ENCODE measurements around the gene LHPP. TPM values are rescaled to one million over a fixed set of nuclear protein-coding genes. Genes with fewer than 3 reads are reported as not detected.

The LHPP gene
- total and polyA plus RNA-seq, 2 experiments from 2014 or later, result 19.0 to 22.9 TPM

GRCh38 chr10:124482236-124482800 lies 20.7 kb downstream of the LHPP start:
- Histone ChIP-seq H3K27ac (no peak overlapping the region), H4K20me1 (ENCODE audit: insufficient read depth) (no peaks in the 10 kb centered on the region), H3K9ac (no peak overlapping the region), H2AFZ (no peak overlapping the region), H3K9me2 (ENCODE audit: insufficient read depth) (no peaks in the 10 kb centered on the region), H3K4me1 (ENCODE audit: insufficient read depth) (no peaks in the 10 kb centered on the region), H3K27me3 (replicated peaks; ENCODE audit: insufficient read depth) (no peaks in the 10 kb centered on the region), H3K9me3 (ENCODE audit: low read depth) (no peaks in the 10 kb centered on the region), H3K4me3 (no peak overlapping the region), H3K79me2 (ENCODE audit: insufficient read depth) (no peaks in the 10 kb centered on the region), H3K36me3 (ENCODE audit: low read depth) (no peaks in the 10 kb centered on the region), H3F3A (ENCODE audit: insufficient read depth) (no peaks in the 10 kb centered on the region), H3K4me2 (ENCODE audit: unreplicated experiment) (no peak overlapping the region)
- DNase-seq, result no peak
- 77 to 82% methylated on average over 10 of the region's 10 CpGs for WGBS, 2 experiments (ENCODE audit: low coverage in 1 of 2, low lambda C conversion rate in 2 of 2, missing lambda C conversion rate in 2 of 2)
- in situ Hi-C loops (cut with MboI), result no loop called here
- no peak for TF ChIP-seq EZH2 (IDR thresholded peaks at IDR 0.05; ENCODE audit: insufficient read depth, poor library complexity, severe bottlenecking)
- TF ChIP-seq EZH2phosphoT487 (IDR thresholded peaks at IDR 0.05; ENCODE audit: insufficient read depth, low read depth), result no peak

- H3F3A ChIP-seq (ENCODE audit: insufficient read depth), result no peaks in the 10 kb centered on the region
- H3K4me2 ChIP-seq (ENCODE audit: unreplicated experiment), result no peak overlapping the region
- H3K9ac ChIP-seq, result no peak overlapping the region
- H3K79me2 ChIP-seq (ENCODE audit: insufficient read depth), result no peaks in the 10 kb centered on the region
- 73 to 77% methylated on average over 12 of the region's 12 CpGs for WGBS, 2 experiments (ENCODE audit: low coverage in 1 of 2, low lambda C conversion rate in 2 of 2, missing lambda C conversion rate in 2 of 2)
- in situ Hi-C loops (cut with MboI), result no loop called here
- H3K27me3 ChIP-seq (replicated peaks; ENCODE audit: insufficient read depth), result no peaks in the 10 kb centered on the region
- H4K20me1 ChIP-seq (ENCODE audit: insufficient read depth), result no peaks in the 10 kb centered on the region
- TF ChIP-seq EZH2phosphoT487 (IDR thresholded peaks at IDR 0.05; ENCODE audit: insufficient read depth, low read depth) (no peak), EZH2 (IDR thresholded peaks at IDR 0.05; ENCODE audit: insufficient read depth, poor library complexity, severe bottlenecking) (no peak)
- no peaks in the 10 kb centered on the region for H3K36me3 ChIP-seq (ENCODE audit: low read depth)
- DNase-seq, result no peak
- H3K4me1 ChIP-seq (ENCODE audit: insufficient read depth), result no peaks in the 10 kb centered on the region
- H2AFZ ChIP-seq, result no peak overlapping the region
- no peaks in the 10 kb centered on the region for H3K9me2 ChIP-seq (ENCODE audit: insufficient read depth)
- H3K4me3 ChIP-seq, result no peak overlapping the region
- H3K27ac ChIP-seq, result no peak overlapping the region
- H3K9me3 ChIP-seq (ENCODE audit: low read depth), result no peaks in the 10 kb centered on the region
Measured at GRCh38 chr10:124482876-124483275, 21.3 kb downstream of the LHPP start.

- H3K9ac ChIP-seq, result no peak overlapping the region
- no peaks in the 10 kb centered on the region for H3K79me2 ChIP-seq (ENCODE audit: insufficient read depth)
- H3K9me3 ChIP-seq (ENCODE audit: low read depth), result no peaks in the 10 kb centered on the region
- H3K4me3 ChIP-seq, result no peak overlapping the region
- H3K27ac ChIP-seq, result no peak overlapping the region
- H3F3A ChIP-seq (ENCODE audit: insufficient read depth), result no peaks in the 10 kb centered on the region
- H3K9me2 ChIP-seq (ENCODE audit: insufficient read depth), result no peaks in the 10 kb centered on the region
- H2AFZ ChIP-seq, result no peak overlapping the region
- H3K4me1 ChIP-seq (ENCODE audit: insufficient read depth), result no peaks in the 10 kb centered on the region
- WGBS, 2 experiments (ENCODE audit: low coverage in 1 of 2, low lambda C conversion rate in 2 of 2, missing lambda C conversion rate in 2 of 2), result 94% methylated on average over 16 to 17 of the region's 17 CpGs
- TF ChIP-seq EZH2phosphoT487 (IDR thresholded peaks at IDR 0.05; ENCODE audit: insufficient read depth, low read depth) (no peak), EZH2 (IDR thresholded peaks at IDR 0.05; ENCODE audit: insufficient read depth, poor library complexity, severe bottlenecking) (no peak)
- in situ Hi-C loops (cut with MboI), result no loop called here
- no peak overlapping the region for H3K4me2 ChIP-seq (ENCODE audit: unreplicated experiment)
- no peak for DNase-seq
- no peaks in the 10 kb centered on the region for H4K20me1 ChIP-seq (ENCODE audit: insufficient read depth)
- no peaks in the 10 kb centered on the region for H3K27me3 ChIP-seq (replicated peaks; ENCODE audit: insufficient read depth)
- no peaks in the 10 kb centered on the region for H3K36me3 ChIP-seq (ENCODE audit: low read depth)
Measured at GRCh38 chr10:124484031-124484430, 22.4 kb downstream of the LHPP start.

- H3K9ac ChIP-seq, result no peak overlapping the region
- TF ChIP-seq EZH2 (IDR thresholded peaks at IDR 0.05; ENCODE audit: insufficient read depth, poor library complexity, severe bottlenecking), result no peak
- no peak for TF ChIP-seq EZH2phosphoT487 (IDR thresholded peaks at IDR 0.05; ENCODE audit: insufficient read depth, low read depth)
Measured at GRCh38 chr10:124484661-124485060, 23.0 kb downstream of the LHPP start.

GRCh38 chr10:124486635-124487034 lies 25.0 kb downstream of the LHPP start:
- Histone ChIP-seq H3K9me2 (ENCODE audit: insufficient read depth) (no peaks in the 10 kb centered on the region), H3K27ac (no peak overlapping the region), H3K36me3 (ENCODE audit: low read depth) (no peaks in the 10 kb centered on the region), H3F3A (ENCODE audit: insufficient read depth) (no peaks in the 10 kb centered on the region), H3K4me1 (ENCODE audit: insufficient read depth) (no peaks in the 10 kb centered on the region), H2AFZ (no peak overlapping the region), H3K27me3 (replicated peaks; ENCODE audit: insufficient read depth) (no peaks in the 10 kb centered on the region), H3K4me3 (no peak overlapping the region), H3K79me2 (ENCODE audit: insufficient read depth) (no peaks in the 10 kb centered on the region), H3K4me2 (ENCODE audit: unreplicated experiment) (no peak overlapping the region), H4K20me1 (ENCODE audit: insufficient read depth) (no peaks in the 10 kb centered on the region), H3K9me3 (ENCODE audit: low read depth) (no peaks in the 10 kb centered on the region), H3K9ac (no peak overlapping the region)
- 93 to 98% methylated on average over 6 of the region's 6 CpGs for WGBS, 2 experiments (ENCODE audit: low coverage in 1 of 2, low lambda C conversion rate in 2 of 2, missing lambda C conversion rate in 2 of 2)
- in situ Hi-C loops (cut with MboI), result no loop called here
- DNase-seq, result no peak
- no peak for TF ChIP-seq EZH2phosphoT487 (IDR thresholded peaks at IDR 0.05; ENCODE audit: insufficient read depth, low read depth)
- TF ChIP-seq EZH2 (IDR thresholded peaks at IDR 0.05; ENCODE audit: insufficient read depth, poor library complexity, severe bottlenecking), result no peak

More at GRCh38 chr10:124484661-124485060, 23.0 kb downstream of the LHPP start:
- H4K20me1 ChIP-seq (ENCODE audit: insufficient read depth), result no peaks in the 10 kb centered on the region
- H3K9me2 ChIP-seq (ENCODE audit: insufficient read depth), result no peaks in the 10 kb centered on the region
- 78% methylated on average over 2 of the region's 2 CpGs for WGBS, 2 experiments (ENCODE audit: low coverage in 1 of 2, low lambda C conversion rate in 2 of 2, missing lambda C conversion rate in 2 of 2)
- H3K4me3 ChIP-seq, result no peak overlapping the region
- no peaks in the 10 kb centered on the region for H3K27me3 ChIP-seq (replicated peaks; ENCODE audit: insufficient read depth)
- H3K4me1 ChIP-seq (ENCODE audit: insufficient read depth), result no peaks in the 10 kb centered on the region
- H2AFZ ChIP-seq, result no peak overlapping the region
- H3F3A ChIP-seq (ENCODE audit: insufficient read depth), result no peaks in the 10 kb centered on the region
- H3K27ac ChIP-seq, result no peak overlapping the region
- no peaks in the 10 kb centered on the region for H3K79me2 ChIP-seq (ENCODE audit: insufficient read depth)
- DNase-seq, result no peak
- in situ Hi-C loops (cut with MboI), result no loop called here
- no peaks in the 10 kb centered on the region for H3K36me3 ChIP-seq (ENCODE audit: low read depth)
- no peak overlapping the region for H3K4me2 ChIP-seq (ENCODE audit: unreplicated experiment)
- no peaks in the 10 kb centered on the region for H3K9me3 ChIP-seq (ENCODE audit: low read depth)

All from GM23248 (cell line).